PC-9 (cell line): Measurements from ENCODE around the gene TEX261.

Source experiments
- CTCF ChIP-seq: fragments of 200-600 bp; sonication (generic); conservative IDR thresholded peaks from 2 replicates; pipeline ENCODE4 v1.6.1; 2017; ENCODE audit warnings: mixed run types, antibody characterized with exemption, mild to moderate bottlenecking, moderate library complexity
- EZH2 ChIP-seq: fragments of 200-600 bp; sonication (generic); IDR thresholded peaks from 2 replicates; pipeline ENCODE4 v1.8.0; 2017; ENCODE audit warnings: antibody characterized with exemption, low read depth

- no peak for TF ChIP-seq CTCF
- no peak for TF ChIP-seq EZH2
These were observed 50.5 kb downstream of the TEX261 start for GRCh38 chr2:70944111-70944690.
